Right kidney (tissue), 9 donors: ENCODE results near the gene SMYD1.
"Not testable (repeated sequence)": the region's sequence is repeated elsewhere in the genome, so short reads cannot be mapped to it uniquely, and the experiment has no call there.

Experiments
- DNase-seq: peaks from one replicate; pipeline ENCODE4 v3.0.0-alpha.2; 2016
- long read RNA-seq, 8 donors: transcript quantifications; one replicate each; lab custom pipeline, GENCODE V29; 2026

The SMYD1 gene
- long read RNA-seq, donor 1, partial matches to known transcripts: 30 of 114 reads
- long read RNA-seq, donor 1, other reads (novel, unspliced or antisense): 84 of 114 reads
- long read RNA-seq, donor 2: 0 reads
- long read RNA-seq, donor 3: 0 reads
- long read RNA-seq, donor 4: 0 reads
- long read RNA-seq, donor 5: 0 reads
- long read RNA-seq, donor 6: 0 reads
- long read RNA-seq, donor 7: 0 reads
- long read RNA-seq, donor 8: 0 reads

DNA sequence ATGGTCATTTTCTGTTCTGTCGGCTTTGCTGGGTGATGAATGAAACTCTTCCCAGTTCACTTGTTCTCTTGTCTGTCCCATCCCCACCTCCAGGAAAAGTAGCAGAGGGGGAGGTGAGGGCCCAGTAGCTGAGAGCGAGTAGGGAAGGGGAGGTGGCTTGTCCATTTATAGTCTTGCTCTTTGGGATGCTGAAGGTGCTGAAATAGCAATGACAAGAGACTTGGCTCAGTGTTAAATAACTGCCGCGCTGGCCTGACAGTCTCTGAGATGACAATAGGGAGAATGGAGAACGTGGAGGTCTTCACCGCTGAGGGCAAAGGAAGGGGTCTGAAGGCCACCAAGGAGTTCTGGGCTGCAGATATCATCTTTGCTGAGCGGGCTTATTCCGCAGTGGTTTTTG, at the start of gene SMYD1:
TSS of gene SMYD1 (plus strand) at position 228 of the 400 bp plus-strand sequence. CDS start at position 268, 40 bp downstream.
- no peak for DNase-seq

- DNase-seq: not testable (repeated sequence)
Observed at GRCh38 chr2:88018077-88018805, 49.4 kb upstream of the SMYD1 start.

DNA sequence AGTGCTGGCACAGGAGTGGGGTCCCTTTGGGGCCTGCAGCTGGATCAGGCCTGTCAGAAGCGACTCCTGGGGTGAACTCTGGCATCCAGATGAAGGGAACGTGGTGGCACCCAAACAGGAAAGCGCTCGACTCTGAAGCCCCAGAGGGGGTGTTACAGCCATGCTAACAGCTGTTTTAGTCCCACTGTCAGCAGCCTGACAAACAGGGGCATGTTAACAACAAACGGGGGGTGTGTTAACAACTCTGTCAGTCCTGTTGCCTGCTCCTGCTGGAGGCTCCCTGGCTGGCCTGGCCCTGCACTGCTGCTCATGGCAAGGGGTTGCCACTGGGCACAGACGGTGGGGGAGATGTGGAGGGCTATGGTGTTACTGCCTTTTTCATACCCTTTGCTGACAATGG, 48.7 kb upstream of the SMYD1 start:
- DNase-seq: no peak

DNA sequence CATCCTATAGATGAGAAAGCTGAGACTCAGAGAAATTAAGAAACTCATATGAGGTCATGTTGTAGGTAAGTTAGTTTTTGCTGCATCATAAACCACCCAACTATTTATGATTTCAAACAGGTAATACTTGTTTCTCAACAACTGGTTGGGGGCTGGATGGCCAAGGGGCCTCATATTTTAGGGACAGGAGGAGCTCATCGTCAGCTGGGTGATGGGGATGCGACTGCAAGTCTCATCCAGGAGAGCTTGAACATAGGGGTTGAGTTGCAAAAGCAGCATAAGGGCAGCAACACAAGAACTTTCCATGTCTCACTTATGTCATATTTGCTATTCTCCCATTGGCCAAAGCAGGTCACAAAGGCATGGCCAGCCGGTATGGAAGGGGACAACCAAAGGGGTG, 47.6 kb upstream of the SMYD1 start:
- no peak for DNase-seq

- DNase-seq: no peak
Observed at GRCh38 chr2:88022669-88022921, 45.0 kb upstream of the SMYD1 start.

- no peak for DNase-seq
Observed at GRCh38 chr2:88024509-88024908, 43.1 kb upstream of the SMYD1 start.

DNA sequence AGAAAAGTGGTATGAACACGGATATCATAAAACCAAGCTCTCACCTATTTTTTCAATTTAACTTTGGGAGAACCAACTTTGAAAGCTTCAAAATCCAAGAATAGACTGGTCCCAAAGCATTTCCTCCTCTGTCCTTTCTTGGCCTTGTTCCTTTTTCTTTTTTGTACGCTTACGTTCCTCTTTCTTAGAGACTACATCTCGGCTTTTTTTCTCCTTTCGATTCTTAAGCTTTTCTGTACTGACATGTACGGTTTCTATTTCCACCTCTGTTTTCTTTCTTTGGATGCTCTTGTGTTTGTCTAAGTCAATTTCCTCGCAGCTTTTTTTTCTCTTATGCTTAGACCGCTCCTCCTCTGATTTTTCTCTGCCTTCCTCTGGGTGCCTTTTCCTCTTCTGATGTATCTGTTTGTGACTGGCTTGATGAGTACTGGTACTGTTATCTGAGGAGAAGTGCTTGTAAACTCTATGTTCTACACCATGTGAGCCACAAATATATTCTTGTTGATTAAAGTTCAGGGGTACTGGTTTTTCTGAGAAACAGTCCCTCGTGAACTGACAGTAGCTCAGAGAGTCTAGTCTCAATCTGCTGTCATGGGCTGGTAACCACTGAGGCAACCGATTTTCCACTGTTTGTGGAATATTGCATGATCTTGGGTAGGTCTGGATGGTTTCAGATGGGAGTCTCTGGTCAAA, 39.8 kb upstream of the SMYD1 start:
- no peak for DNase-seq

DNA sequence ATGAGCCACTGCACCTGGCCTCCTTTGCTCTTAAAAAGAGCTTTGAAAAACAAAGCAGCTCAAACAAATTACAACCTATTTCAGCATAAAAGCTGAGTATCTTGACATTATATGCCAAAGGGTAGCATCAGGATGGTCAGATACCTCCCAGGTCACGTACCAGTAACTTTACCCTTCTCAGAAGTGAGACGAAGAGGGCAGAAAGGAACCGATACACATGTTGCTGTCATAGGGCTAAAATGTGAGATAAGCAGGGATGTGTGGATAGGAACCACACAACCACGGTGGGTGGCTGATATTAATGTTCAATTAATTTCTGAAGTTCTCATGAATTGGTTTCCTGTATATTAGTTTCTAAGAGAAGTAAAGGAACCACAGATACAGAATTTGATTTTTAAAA, 38.7 kb upstream of the SMYD1 start:
- DNase-seq: no peak

- DNase-seq: no peak
Observed at GRCh38 chr2:88032070-88032702, 35.4 kb upstream of the SMYD1 start.

DNA sequence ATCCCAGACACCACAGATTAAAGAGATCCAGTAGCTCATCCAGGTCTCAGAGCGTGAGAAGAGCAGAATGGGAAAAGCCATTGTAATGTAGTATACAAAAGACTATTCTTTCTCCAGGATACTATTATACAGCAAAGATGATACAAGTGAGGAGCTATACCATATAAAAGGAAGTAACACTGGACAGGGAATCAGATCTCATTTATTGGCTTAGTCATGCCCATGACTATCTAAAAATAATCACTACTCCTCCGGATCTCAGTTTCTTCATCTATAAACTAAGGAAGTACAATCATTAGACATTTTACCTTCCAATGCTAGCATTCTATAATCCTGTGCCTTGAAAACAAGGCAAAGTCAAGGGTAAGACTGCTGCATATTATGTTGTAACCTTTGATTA, 31.4 kb upstream of the SMYD1 start:
- no peak for DNase-seq

- no peak for DNase-seq
Observed at GRCh38 chr2:88036606-88037005, 31.0 kb upstream of the SMYD1 start.

GRCh38 chr2:88038263-88039105, 29.1 kb upstream of the SMYD1 start:
- DNase-seq: no peak

- no peak for DNase-seq
Observed at GRCh38 chr2:88042476-88042875, 25.1 kb upstream of the SMYD1 start.

GRCh38 chr2:88045561-88045960, 22.1 kb upstream of the SMYD1 start:
- not testable (repeated sequence) for DNase-seq

GRCh38 chr2:88048541-88048940, 19.1 kb upstream of the SMYD1 start:
- no peak for DNase-seq

GRCh38 chr2:88049622-88050021, 18.0 kb upstream of the SMYD1 start:
- DNase-seq: no peak

- DNase-seq: no peak
Observed at GRCh38 chr2:88051792-88052191, 15.8 kb upstream of the SMYD1 start.

DNA sequence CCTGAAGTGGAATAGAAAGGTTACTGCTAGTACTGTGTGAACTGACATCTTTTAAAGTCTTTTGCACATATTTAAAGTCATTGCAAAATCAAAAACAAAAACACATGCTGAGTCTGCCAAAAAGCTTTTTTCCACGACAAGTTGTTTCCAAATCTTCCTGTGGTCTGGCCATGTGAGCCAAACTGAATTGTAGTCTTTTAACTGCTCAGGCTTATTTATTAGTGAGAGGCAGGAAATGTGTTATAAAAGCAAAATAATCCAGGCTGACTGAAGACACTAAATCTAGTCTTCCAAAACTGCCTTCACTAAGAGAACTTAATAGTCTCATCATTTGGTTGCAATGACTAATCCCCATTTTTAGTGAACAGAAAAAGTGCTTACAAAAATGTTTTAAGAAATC, 14.3 kb upstream of the SMYD1 start:
- no peak for DNase-seq

GRCh38 chr2:88053934-88054781, 13.5 kb upstream of the SMYD1 start:
- DNase-seq: no peak

- DNase-seq: no peak
Observed at GRCh38 chr2:88054782-88055370, 12.7 kb upstream of the SMYD1 start.
